Activated T-cell treated with anti-CD3 and anti-CD28 coated beads for 48 hours (primary cell): ENCODE measurements around the gene ANK3.

Experiments used
- DNase-seq: peaks from one replicate; pipeline ENCODE4 v3.0.0-alpha.2; 2020; ENCODE audit warnings: low read depth

The ANK3 gene

DNA sequence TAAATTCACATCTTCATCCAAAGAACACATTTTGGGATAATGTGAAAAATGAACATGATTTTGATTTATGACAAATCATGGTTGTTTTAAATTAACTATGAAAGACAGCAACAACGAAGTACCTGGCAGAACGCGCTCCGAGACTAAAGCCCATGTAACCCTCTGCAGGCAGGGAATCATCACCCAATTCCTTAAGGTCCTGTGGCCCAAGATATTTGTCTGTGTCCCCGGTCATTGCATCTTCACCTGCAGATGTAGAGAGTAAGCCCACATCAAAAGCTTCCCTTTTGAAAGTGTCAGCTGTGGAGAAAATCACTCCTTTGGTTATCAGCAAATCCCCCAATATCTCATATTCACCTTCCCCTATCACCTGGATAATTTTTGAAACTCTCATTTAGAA, 250.8 kb downstream of the ANK3 start:
- no peak for DNase-seq

DNA sequence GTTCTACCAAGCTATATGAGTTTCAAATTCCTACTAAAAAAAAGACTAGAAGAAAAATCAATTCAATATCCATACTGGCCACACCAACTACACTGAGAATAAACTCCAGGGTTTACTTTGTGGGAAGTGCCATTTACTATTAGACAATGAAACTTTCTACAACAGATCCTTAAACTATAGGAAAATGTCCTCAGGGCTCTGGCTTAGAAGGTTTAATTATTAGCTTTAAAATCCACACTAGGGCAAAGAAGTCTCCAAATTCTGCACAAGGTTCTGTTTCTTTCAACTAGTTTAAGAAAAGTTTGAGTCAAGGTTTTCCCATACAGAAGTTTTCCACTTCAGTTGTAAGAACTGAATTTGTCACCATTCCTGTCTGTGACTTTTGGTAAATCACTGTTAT, 251.6 kb downstream of the ANK3 start:
- DNase-seq: no peak

DNA sequence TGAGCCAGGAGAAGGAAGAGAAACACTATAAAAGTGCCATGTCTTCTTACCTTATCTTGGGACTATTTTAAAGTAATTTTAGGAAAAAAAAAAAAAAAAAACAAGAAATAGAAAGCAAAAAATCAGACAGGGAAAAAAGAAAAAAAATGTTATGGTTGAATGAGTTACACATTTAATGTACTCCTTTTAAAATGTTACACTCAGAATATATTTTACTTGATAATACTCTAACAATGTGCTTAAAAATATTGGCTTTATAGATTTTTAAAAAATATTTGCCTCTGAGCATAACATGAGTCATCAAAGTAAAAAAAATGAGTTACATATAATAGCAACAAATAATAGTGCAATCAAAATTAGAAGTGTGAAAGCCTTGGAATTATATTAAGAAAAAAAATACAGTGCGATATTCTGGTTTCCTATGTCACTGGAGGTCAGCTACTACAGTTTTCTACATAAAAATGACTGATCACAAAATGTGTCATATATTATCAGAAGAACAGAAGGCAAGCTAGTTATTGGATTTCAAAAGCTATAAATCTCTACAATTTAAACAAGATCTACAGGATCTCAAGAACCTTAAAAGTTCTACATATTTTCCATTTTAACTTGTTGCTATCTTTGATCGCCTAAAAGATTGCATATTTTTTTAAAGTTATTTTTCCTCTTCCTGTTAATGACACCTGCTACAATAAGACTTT, 252.2 kb downstream of the ANK3 start:
- no peak for DNase-seq

DNA sequence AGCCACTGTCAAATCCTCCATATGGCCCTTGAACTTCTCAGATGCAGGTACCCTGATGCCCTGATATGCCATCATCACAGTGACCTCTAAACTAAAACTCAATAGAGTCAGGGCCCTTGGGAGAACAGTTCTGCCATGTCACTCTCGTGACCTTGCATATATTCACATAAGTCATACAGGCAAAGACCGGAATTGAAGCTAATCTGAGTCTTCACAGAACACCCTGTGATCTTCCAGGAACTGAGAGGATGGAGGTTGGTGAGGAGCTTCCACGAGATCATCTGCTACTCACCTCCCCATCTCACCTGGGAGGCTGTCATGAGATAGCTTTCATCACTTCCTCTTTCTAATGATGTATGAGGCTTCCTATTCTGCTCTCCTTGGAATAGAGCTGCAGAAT, 254.7 kb downstream of the ANK3 start:
- no peak for DNase-seq

DNA sequence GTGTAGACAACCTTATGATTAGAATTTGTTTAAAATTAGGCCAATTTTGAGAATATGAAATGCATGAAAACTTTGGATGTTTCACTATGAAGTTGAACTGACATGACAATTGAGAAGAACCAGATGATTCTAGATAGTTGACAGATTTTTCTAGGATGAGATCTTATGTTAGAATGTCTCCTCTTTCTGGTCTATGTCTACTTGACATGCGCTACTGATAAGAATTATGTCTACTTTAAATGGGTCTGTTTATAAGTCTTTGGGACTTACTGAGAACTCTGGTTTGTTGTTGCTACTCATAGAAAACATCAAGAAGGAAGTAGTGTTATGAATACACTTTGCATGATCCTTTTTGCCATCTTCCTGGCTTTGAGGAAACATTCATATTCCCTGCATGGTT, 255.1 kb downstream of the ANK3 start:
- DNase-seq: no peak

DNA sequence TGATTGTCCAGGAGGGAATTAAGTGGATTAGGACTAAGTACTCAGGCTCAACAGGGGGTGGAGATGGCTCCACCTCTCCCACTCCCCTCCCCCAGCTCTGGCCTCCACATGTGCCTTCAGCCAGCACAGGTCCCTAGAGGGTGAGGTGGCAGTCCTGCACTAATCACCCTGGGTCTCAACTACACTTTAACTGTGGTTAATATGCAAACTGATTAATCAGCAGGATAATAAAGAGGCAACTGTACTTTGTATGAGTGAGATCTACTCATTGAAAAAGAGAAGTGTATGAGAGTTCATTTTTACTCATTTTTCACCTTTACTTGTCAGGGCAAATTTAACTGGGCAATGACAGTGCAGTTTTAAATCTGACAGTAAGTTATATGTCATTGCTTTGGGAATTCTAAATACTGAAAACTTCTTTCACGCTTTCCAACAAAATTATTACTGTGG, 259.5 kb downstream of the ANK3 start:
- DNase-seq: no peak

DNA sequence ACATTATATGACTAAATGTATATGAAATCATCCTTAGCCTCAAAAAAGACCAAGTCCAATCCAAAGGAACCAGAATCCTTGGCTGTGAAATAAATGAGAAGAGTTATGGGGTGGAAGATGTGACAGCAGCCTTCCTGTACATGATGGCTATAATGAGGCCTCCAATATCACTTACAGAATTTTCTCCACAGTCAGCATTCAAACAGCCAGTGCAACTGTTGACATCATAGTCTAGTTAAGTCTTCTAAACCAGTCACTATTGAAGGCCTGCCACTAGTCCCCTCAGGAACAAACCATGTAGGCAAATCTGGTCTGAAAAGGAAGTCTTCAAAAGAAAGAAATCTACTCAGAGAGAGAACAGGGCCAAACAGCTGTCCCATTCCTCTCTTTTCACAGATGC, 263.8 kb downstream of the ANK3 start:
- no peak for DNase-seq

DNA sequence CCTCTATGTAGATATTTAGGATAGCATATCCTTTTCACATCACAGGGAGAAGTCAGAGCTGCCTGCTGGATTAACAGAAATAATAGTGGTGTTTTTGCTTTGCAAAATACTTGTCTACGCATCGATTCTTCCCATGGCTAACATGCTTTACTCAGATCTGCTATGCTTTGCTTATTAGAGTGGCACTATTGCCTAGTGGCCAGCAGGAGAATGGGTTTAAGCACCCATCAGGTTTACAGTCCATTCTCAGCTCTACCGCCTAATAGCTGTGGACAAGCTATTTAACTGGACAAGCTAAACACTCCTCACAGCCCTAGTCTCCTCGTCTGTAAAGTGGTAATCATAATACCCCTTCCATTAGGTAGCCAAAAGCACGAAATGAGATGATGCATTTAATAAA, 265.1 kb downstream of the ANK3 start:
- no peak for DNase-seq

DNA sequence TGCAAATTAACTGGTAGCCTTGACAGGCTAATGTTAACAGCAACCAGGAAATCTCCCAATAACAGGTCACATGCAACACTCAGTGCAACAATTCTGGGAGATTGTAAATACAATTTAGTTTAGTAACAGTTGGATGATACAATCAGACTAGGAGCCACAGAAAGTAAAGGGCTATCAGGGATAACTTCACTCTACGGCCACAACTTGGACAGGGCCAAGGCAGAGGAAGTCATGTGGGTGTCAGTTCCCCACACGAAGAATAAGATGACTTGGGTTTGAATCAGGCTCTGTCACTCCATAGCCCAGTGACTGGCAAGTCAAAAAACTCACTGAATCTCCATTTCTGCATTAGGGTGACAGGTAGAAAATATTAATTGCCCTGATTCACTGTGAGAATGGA, 266.0 kb downstream of the ANK3 start:
- DNase-seq: no peak

DNA sequence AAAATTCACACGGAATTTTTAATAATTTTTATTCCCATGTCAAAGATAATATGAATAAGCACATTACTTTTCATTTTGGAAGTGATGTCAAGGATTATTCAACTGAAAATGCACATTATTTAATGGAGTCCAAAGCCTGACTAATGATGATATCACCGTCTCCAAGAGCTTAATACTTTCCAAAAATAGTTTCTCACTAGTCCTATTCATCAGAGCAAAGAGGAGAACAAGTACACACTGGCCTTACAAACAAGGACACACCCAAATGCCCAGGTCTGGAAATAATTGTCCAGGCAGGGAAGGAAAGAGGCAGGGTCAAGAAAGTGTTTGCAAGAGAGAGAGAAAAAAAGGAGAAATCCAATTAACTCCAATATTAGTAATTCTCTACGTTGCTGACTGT, 266.5 kb downstream of the ANK3 start:
- DNase-seq: no peak

DNA sequence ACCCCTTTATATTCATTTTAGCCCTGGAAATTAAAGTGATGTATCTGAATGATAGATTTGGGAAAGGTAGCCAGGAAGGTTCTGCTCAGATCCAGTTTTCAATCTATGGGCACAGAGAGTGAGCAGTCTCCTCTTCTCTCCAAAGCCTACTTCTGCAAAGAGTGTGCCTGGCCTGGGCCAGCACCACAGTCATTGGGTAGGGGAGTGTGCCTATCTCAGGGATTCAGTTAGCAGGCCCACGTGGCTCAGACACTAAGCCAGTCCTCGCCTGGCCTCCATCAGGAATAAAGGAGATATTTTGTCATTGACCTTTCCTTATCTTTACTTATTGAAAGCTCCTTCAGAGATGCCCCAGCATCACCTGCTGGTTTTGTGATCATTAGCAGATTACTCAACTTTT, 267.5 kb downstream of the ANK3 start:
- DNase-seq: no peak

DNA sequence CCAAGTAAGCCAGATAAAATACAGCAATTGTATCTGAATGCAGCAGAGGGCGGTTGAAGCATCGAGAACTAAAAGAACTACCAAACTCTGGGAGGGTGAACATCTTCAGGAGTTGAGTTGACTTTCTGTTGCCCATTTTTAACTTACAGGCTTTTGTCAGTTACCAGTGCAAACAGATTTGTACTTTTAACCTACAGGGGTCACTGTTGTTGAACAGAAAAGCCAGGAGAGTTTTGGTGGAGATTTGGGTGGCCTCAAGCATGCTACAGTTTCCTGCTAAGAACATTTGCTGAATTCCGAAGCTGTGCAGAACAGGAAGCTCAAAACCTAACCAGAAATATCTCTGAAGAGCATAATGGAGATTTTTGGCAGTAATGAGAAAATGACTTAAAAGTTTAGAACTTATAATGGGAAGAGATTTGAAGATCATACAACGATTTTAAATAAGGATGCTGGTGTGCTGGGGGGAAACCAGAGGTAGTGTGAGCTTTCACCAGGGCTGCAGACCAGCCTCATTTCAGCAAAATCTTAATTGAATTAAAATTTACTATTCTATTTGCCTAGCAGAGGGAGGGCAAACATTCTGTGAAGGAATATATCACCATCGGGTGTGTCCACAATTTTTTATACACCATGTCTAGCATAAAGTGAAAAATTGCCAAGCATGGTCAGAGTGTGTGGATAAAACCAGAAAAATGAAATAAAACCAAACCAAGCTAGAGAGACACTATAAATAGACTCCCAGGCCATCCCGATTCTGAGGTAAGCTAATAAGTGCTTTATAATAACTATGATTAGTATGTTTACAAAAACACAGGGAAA, 274.7 kb downstream of the ANK3 start:
- no peak for DNase-seq

DNA sequence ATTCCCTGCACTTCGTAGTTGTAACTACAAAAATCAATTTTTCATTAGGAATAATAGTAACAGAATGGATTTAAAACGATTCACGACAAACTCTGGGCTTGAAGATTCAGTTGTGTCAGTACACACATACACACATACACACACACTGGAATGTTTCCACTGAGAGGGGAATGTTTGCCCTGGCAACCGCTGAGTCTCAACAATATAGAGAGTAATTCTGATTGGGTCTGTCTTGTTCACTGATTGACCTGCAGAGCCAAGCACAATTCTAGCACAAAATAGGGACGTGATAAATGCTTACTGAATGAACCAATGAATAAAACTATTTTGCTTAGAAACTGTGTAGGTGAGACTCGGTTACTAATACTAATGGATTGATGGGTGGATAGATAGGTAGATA, 278.9 kb downstream of the ANK3 start:
- DNase-seq: no peak

DNA sequence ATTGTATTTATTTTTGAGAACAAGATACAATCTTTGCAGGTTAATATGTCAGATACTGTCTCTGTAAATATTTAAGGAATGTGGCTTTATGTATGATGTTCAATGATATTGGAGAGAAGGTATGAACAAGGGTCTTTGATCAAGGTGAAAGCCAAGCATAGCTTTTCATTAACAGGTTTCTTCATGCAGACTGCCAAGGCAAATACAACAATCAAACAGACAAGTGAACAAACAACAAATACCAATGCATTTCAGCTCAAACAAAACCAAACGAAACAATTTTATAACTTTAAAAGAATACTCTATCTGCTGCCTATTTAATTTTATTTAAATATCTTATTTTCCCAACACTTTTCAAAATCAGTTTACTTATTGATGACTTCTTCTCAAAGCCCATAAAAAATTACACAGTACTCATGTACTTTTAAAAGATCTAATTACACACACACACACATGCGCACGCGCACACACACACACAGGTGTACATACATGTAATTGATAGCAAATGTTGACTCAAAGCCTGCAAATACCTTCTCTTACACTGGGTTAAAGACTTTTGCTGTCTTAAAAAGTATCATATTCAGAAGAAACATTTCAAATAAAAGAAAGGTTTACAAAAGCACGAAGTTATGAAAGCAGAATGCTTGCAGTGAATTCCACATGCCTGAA, 282.2 kb downstream of the ANK3 start:
- no peak for DNase-seq

DNA sequence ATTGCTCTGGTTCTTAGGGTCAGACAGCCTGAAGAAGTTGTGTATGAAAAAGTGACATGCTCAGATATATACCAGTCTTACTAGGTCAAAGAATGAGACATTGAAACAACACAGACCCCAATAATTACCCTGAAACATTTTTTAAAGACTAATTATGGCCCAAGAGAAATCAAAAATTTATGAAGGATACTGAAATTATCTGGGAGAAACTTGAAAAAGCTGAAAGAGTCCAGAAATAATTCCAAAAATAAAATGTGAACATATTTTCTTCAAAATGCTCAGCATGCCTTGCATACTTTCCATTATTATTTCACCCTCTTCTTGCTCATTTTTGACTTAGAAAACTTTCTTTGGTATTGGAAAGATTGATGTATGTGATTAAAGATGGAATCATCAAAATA, 284.4 kb downstream of the ANK3 start:
- no peak for DNase-seq

DNA sequence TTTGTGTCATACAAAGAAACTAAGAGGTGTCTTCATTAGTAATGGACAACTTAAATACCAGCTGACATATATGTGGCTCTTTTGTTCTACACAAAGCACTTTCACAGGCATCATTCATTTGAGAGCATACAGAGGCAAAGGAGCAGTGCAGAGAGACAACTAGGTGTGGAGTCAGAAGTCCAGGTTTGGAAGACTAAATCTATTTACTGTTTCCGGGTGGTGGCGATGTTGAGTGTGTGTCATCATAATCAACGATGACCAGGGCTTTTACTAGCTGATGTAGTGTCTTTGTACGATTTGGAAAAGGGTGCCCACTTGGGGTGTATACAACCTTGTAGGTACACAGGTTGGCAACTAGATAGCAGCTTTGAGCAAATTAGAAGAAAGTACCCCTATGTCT, 287.9 kb downstream of the ANK3 start:
- no peak for DNase-seq

DNA sequence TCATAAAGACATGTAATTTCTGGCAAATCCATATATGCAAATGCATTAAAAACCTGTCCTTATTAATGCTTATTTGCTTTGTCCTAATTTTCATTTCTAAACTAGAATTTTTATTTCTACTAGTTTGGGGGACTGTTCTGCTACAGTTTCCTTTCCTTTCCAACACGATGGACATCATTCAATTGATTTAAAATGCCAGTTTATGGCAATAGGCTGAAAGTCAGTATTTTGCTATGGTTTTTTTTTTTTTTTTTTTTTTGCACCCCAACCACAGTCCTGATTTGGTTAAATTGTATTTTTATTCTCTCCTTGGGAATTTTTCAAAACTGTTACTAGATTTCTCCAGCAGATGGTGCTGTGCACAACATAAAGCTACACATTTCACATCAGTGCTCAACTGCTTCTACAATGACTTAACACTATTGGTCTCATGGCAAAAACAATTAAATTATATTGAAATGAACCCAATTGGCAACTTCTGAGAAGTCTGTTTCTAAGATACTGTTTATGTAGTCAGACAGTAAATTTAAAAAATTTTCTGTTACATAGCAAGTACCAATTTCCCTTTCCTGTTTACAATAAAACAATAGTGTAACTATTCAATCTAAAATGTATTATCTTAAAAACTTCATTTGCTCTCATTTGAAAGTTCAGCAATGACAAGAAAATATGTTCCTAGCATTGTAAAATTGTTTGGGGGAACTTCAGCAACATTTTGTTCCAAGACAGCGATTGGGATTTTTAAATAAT, 289.5 kb downstream of the ANK3 start:
- no peak for DNase-seq

DNA sequence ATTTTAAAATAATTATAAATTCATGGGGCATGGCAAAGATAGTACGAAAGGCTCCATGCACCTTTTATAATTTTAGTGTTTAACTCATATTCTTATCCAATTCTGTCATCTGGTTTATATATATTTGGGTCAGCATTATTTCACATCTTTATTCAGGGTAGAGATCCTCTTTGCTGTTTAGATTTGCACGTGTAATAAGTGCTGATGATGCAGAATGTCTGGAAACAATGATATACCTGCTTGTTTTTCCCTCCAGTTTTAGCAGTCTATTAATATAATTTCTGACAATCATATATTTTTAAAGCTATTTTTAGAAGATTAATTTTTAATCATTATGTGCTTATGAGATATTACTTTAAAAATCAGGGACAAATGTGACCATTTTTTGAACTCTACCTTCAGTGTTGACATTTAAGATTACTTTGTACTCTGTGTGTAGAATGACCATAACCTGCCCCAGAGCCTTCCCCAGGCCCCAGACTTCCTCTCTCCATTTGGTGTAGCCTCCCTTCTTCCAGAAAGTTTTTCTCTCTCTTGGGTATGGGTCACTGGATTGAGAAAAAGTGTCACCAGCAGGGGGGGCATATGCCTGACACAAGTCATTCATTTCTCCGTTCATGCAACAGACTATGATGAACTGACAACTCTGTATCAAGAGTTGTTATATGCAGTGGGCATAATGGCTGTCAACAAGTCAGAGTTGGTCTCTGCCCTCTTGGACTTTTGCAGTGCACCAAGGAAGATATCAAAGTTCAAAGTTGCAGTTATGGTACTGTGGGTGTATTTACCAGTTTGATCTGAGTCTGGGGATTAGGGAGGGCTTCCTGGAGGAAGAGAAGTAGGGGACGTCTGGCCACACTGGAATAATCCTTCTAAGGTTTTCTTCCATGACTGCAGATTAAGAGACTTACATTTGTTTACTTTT, 290.7 kb downstream of the ANK3 start:
- no peak for DNase-seq

DNA sequence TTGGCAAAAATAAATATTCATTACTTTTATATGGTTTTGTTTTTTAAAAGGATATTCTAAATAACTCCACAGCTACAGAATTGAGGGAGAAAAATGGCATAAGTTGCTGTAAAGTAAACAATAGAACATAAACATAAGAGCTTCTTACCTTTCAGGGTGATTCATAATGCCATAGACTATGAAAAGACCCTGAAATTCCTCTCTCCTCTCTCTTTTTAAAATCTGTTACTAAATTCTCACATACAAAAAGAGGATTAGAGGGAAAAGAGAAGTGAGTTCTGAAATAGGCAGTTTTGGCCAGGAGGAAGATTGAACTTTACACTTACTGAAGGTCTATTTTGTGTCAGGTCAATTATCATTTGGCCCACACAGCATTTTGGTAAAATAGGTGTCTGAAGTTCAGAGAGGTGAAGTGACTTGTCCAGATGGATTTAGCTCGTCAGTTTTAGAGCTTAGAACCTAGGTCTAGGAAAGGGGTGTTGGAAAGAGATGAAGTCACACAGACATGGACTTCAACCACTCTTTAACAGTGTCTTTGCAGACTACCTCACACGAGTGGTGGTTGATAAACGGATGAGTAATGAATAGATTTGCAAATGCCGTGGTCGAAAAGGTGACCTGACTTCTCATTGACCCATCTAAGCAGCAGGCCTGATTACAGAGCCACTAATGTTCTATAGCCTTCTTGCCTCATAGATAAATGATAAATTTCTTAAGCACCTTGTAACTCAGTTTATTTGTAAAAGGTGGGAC, 292.7 kb downstream of the ANK3 start:
- no peak for DNase-seq

DNA sequence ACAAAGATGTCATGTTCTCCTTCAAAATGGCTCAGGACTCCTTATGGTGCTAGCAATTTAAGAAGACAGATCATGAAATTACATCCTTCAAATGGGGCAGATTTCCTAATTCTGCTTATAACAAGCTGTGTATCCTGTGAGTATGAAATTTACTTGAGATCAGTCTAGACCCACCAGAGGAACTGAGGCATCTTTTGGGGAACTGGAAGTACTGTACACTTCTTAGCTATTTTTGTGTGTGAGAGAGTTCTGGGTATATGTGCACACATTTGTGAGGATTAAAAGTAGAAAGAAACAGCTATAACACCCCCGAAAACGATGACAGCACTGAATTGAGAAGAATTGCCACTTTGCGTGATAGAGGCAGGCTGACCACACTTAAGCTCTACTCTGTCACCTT, 296.4 kb downstream of the ANK3 start:
- no peak for DNase-seq

DNA sequence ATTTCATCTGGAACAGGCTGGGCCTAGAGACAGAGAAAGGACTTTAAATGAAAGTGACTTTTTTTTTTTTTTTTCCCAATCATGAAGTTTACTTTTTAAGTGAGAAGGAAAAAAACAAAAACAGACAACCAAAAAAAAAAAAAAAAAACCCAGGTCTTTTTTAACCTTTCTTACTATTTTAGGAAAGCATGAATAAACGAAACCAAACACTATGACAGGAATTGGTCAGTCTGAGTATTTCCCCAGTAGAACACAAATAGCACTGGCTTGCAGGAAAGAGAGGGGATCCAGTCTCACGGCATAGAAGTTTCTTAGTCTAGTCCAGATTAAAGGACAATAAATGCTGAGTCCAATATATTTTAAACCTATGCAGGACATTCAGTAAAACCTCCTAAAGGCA, 302.8 kb downstream of the ANK3 start:
- DNase-seq: no peak
